ENCODE data around the gene XYLT2.
A peak's percentile ranks its signal among the peaks of the same experiment; 100 is the strongest.
"Not testable (repeated sequence)": the region's sequence is repeated elsewhere in the genome, so short reads cannot be mapped to it uniquely, and the experiment has no call there.

Gene XYLT2

DNA sequence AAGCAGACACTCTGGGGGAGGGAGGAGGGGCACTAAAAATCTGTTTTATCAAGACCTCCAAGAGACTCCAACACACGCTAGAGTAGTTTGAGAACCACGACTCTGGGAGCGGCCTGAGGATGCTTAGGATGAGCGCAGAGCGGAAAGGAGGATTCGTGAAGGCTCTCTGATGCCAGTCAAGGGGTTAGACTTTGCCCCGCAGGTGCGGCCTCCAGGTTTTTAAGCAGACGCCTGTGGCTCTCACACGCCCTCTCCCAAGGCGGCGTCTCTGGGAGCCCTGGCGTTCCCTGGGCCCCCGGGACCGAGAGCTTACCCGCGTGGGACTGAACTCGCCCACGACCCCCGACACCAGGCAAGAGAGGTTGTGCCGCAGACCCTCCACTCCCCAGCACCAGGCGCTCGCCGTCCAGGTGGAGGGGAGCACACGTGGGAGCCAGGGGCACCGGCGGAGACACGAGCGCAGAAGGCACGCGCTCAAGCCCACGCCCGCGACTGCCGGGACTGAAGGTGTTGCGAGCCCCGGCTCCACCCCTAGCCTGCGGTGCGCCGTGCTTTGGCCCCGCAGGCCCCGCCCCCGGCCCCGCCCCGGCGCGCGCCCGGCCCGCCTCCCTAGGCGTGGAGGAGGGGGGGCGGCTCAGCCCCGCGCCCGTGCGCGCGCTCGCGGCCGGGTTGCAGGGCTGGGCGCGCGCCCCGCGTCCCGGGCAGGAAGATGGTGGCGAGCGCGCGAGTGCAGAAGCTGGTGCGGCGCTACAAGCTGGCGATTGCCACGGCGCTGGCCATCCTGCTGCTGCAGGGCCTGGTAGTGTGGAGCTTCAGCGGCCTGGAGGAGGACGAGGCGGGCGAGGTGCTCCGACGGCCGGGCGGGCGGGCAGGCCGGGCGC is at the start of gene XYLT2:
XYLT2 (plus strand) TSS at position 695 of the 881 bp plus-strand sequence; CDS start at position 710, 15 bp downstream.
- TF ChIP-seq, protein P1, sequence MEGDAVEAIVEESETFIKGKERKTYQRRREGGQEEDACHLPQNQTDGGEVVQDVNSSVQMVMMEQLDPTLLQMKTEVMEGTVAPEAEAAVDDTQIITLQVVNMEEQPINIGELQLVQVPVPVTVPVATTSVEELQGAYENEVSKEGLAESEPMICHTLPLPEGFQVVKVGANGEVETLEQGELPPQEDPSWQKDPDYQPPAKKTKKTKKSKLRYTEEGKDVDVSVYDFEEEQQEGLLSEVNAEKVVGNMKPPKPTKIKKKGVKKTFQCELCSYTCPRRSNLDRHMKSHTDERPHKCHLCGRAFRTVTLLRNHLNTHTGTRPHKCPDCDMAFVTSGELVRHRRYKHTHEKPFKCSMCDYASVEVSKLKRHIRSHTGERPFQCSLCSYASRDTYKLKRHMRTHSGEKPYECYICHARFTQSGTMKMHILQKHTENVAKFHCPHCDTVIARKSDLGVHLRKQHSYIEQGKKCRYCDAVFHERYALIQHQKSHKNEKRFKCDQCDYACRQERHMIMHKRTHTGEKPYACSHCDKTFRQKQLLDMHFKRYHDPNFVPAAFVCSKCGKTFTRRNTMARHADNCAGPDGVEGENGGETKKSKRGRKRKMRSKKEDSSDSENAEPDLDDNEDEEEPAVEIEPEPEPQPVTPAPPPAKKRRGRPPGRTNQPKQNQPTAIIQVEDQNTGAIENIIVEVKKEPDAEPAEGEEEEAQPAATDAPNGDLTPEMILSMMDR (IDR thresholded peaks at IDR 0.05; ENCODE audit: extremely low read depth, missing control alignments): no peak
- peak; percentile 100 for DNase-seq (ENCODE audit: low spot score)

DNA sequence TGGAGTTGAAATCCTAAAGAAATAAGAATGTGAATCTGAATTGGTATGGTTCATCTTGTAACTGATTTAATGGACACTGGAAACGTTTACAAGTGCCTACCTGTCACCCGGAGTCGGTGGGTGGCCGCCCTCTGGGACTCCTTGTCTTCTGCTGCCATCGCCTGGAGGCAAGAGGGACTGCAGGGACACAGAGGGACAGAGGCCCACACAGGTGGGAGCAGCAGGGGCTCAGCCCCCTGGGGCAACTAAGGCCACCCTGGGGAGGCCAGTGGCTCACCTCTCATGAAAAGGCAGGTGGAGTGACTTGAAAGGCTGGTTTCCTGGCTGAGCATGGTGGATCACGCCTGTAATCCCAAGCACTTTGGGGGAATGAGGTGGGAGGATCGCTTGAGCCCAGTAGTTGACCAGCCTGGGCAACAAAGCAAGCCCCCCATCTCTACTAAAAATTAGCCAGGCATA is 48.5 kb upstream of the XYLT2 start:
- TF ChIP-seq, protein P1 (IDR thresholded peaks at IDR 0.05; ENCODE audit: extremely low read depth, missing control alignments): peak; percentile 90
- peak; percentile 80 for DNase-seq (ENCODE audit: low spot score)

DNA sequence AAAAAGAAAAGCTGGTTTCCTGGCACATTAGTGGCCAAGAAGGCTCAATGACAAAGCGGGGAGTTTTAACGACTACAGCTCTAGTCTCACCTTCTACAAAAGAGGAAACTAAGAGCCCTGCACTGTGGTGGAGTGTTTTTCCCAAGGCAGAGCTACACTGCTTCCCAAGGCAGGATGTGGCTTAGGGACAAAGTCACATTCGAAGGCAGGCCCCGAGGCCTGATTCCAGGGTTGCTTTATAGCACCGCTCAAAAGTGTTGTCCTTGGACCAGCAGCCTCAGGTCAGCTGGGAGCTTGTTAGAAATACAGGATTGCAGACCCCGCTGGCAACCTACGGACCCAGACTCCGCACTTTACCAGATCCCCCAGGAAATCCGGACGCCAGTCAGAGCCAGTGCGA is 47.9 kb upstream of the XYLT2 start:
- no peak for DNase-seq (ENCODE audit: low spot score)
- TF ChIP-seq, protein P1 (IDR thresholded peaks at IDR 0.05; ENCODE audit: extremely low read depth, missing control alignments): no peak

DNA sequence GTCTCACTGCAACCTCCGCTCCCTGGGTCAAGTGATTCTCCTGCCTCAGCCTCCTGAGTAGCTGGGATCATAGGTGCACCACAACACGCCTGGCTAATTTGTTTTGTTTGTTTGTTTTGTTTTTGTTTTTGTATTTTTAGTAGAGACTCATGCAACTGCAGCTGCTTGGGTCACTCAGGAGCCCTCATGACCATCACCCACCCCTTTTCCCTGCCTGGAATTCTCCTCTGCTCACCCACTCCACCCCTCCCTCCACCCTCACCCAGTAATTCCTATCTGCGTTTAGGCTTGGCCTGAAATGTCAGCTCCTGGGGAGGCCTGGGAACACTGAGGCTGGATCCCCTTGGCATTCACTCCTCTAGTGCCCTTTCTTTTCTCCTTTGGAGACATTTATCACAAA is 46.1 kb upstream of the XYLT2 start:
- TF ChIP-seq, protein P1 (IDR thresholded peaks at IDR 0.05; ENCODE audit: extremely low read depth, missing control alignments): no peak
- DNase-seq (ENCODE audit: low spot score): no peak

DNA sequence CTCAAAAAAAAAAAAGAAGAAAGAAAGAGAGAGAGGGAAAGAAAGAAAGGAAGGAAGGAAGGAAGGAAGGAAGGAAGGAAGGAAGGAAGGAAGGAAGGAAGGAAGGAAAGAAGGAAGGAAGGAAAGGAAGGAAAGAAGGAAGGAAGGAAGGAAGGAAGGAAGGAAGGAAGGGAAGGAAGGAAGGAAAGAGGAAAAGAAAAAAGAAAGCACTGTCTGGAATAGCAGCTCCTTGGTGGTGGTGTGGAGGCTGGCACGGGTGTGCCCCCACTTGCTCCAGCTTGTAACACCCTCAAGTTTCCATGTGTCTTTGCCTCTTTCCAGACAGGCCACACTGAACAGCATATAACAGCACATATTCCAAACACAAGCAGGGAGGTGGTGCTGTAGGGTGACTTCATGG is 45.1 kb upstream of the XYLT2 start:
- not testable (repeated sequence) for DNase-seq (ENCODE audit: low spot score)

DNA sequence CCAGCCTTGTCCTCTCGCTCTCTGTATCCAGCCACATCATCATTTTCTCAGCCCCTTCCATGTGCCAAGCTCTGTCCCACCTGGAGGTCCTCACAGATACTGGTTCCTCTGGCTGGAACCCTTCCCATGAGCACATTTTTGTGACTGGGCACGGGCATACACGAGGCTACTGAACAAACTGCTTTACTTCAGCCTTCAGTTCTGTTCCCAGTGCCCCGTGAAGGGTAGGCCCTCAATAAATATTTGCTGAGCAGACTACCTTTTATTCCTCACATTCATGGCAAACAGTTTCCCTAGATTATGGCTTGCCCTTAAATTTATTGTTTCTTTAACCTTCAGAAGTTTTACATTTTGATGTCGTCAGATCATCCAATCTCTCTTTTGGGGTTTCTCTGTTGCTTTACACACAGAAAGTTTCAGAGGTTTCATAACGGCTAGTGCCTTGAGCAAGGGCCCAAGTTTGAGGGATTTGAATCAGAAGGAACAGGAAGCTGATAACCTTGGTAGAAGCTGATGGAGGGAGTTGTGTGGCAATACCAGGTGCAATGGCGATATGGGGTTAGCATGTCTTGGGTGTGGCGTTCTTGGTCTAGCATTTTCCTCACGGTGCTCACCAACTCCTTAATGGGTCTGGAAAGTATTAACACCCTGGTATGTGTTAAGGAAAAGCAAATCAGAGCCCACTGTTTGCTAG is 43.9 kb upstream of the XYLT2 start:
- TF ChIP-seq, protein P1 (IDR thresholded peaks at IDR 0.05; ENCODE audit: extremely low read depth, missing control alignments): no peak
- no peak for DNase-seq (ENCODE audit: low spot score)

DNA sequence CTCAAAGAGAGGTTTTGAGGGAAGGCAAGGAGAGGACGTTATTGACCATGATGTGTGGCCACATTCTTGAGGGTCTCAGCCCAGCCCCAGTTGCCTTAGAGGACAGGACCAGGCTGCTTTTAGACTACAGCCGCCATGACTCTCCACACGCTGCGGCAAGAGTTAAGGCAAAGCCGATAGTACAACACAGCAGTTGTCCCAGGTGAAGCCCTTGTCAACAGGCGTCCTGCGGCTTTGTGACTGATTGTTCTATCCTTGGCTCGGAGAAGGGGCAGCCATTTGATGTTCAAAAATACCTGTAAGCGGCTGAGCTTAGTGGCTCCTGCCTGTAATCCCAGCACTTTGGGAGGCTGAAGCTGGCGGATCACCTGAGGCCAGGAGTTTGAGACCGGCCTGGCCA is 42.9 kb upstream of the XYLT2 start:
- no peak for DNase-seq (ENCODE audit: low spot score)
- TF ChIP-seq, protein P1 (IDR thresholded peaks at IDR 0.05; ENCODE audit: extremely low read depth, missing control alignments): no peak

Data from GM20000 (cell line).